ENCODE measurements around the gene LRRC25.

DNA sequence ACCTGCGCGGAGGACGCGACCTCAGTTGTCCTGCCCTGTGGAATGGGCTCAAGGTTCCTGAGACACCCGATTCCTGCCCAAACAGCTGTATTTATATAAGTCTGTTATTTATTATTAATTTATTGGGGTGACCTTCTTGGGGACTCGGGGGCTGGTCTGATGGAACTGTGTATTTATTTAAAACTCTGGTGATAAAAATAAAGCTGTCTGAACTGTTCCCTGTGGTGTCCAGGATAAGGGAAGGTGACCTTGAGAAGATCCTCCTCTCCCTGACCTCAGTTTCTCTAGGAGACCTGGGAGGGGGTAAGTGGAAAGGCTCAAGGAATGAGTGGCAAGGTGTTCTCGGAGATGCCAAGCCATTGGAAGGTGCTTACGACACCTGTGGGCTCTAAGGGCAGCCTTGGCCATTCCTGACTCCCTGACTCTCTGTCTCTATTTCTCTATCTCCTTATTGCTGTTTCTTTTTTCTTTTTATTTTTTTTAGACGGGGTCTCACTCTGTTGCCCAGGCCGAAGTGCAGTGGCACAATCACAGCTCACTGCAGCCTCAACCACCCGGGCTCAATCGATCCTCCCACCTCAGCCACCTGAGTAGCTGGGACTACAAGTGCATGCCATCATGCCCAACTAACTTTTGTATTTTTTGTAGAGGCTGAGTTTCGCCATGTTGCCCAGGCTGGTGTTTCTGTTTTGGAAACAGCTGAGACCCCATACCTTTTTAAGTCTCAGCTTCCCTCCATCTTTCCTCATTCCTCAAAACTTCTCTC, 8.3 kb downstream of the LRRC25 start:
- TF ChIP-seq, protein P1, sequence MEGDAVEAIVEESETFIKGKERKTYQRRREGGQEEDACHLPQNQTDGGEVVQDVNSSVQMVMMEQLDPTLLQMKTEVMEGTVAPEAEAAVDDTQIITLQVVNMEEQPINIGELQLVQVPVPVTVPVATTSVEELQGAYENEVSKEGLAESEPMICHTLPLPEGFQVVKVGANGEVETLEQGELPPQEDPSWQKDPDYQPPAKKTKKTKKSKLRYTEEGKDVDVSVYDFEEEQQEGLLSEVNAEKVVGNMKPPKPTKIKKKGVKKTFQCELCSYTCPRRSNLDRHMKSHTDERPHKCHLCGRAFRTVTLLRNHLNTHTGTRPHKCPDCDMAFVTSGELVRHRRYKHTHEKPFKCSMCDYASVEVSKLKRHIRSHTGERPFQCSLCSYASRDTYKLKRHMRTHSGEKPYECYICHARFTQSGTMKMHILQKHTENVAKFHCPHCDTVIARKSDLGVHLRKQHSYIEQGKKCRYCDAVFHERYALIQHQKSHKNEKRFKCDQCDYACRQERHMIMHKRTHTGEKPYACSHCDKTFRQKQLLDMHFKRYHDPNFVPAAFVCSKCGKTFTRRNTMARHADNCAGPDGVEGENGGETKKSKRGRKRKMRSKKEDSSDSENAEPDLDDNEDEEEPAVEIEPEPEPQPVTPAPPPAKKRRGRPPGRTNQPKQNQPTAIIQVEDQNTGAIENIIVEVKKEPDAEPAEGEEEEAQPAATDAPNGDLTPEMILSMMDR (IDR thresholded peaks at IDR 0.05; ENCODE audit: low read depth, low read length): no peak
- TF ChIP-seq POLR2A (IDR thresholded peaks at IDR 0.05; ENCODE audit: extremely low read depth, insufficient read length): no peak
- TF ChIP-seq, protein P2, sequence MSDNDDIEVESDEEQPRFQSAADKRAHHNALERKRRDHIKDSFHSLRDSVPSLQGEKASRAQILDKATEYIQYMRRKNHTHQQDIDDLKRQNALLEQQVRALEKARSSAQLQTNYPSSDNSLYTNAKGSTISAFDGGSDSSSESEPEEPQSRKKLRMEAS (IDR thresholded peaks at IDR 0.05; ENCODE audit: low read depth, low read length): no peak
- no peak for TF ChIP-seq MYC (IDR thresholded peaks at IDR 0.05; ENCODE audit: low read depth, low read length)
